GM12864 (cell line): ENCODE measurements around the gene MLH3.

ENCODE experiments used
- DNase-seq: peaks from one replicate; pipeline ENCODE4 v3.0.0-alpha.2; 2011; ENCODE audit warnings: low read depth
- H3K4me3 ChIP-seq: 2 replicates; pipeline ENCODE4 v1.5.1; 2011; ENCODE audit warnings: mild to moderate bottlenecking, low read depth, low read length, control low read depth
- TF ChIP-seq, protein P1 (sequence below): IDR thresholded peaks from 2 replicates; pipeline ENCODE4 v1.5.1; 2011; ENCODE audit warnings: low read depth, mild to moderate bottlenecking, moderate library complexity, low read length, control low read depth, inconsistent platforms; ENCODE audit errors: missing control alignments

MLH3 gene

GRCh38 chr14:74983343-74983742 is 67.9 kb downstream of the MLH3 start:
- no peak overlapping the region for H3K4me3 ChIP-seq
- DNase-seq, result no peak
- TF ChIP-seq, protein P1, sequence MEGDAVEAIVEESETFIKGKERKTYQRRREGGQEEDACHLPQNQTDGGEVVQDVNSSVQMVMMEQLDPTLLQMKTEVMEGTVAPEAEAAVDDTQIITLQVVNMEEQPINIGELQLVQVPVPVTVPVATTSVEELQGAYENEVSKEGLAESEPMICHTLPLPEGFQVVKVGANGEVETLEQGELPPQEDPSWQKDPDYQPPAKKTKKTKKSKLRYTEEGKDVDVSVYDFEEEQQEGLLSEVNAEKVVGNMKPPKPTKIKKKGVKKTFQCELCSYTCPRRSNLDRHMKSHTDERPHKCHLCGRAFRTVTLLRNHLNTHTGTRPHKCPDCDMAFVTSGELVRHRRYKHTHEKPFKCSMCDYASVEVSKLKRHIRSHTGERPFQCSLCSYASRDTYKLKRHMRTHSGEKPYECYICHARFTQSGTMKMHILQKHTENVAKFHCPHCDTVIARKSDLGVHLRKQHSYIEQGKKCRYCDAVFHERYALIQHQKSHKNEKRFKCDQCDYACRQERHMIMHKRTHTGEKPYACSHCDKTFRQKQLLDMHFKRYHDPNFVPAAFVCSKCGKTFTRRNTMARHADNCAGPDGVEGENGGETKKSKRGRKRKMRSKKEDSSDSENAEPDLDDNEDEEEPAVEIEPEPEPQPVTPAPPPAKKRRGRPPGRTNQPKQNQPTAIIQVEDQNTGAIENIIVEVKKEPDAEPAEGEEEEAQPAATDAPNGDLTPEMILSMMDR, result no peak

DNA sequence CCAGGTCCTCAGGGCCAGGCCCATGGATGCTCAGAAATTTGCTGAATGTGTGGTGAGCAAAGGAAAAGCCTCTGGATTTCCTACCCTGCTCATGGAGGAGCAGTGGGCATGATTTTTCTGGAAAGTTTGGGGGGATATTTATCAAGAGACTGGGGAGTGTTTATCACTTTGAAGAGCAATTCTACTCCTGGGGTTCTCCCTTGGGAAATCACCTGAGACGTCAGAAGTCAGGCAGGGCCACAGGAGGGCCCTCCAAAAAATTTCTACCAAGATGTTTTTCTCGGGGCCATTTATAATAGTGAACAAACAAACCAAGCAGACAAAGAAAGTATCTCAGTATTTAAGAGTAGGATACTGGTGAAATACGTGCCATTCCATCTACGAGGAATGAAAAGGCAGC is 68.6 kb downstream of the MLH3 start:
- TF ChIP-seq, protein P1, result no peak
- H3K4me3 ChIP-seq, result no peak overlapping the region
- no peak for DNase-seq

GRCh38 chr14:74981833-74982232 is 69.4 kb downstream of the MLH3 start:
- TF ChIP-seq, protein P1, result no peak
- no peak for DNase-seq
- H3K4me3 ChIP-seq, result no peak overlapping the region

DNA sequence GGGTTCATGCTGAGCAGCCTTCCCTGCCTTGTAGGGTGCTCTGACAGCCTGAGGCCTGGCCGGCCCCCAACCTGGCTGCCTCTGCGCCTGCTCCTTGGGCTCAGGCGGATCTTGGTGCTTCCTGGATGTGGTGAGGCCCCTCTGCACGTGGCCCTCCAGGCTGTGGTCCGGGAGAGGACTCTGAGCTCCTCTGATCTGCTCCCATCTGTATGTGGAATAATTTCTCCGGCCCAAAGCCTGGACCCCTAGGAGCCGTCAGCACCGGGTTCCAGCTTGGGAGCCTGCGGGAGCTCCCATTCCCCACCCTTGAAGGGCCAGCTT is 69.8 kb downstream of the MLH3 start:
- TF ChIP-seq, protein P1, result no peak
- DNase-seq, result no peak
- H3K4me3 ChIP-seq, result no peak overlapping the region

DNA sequence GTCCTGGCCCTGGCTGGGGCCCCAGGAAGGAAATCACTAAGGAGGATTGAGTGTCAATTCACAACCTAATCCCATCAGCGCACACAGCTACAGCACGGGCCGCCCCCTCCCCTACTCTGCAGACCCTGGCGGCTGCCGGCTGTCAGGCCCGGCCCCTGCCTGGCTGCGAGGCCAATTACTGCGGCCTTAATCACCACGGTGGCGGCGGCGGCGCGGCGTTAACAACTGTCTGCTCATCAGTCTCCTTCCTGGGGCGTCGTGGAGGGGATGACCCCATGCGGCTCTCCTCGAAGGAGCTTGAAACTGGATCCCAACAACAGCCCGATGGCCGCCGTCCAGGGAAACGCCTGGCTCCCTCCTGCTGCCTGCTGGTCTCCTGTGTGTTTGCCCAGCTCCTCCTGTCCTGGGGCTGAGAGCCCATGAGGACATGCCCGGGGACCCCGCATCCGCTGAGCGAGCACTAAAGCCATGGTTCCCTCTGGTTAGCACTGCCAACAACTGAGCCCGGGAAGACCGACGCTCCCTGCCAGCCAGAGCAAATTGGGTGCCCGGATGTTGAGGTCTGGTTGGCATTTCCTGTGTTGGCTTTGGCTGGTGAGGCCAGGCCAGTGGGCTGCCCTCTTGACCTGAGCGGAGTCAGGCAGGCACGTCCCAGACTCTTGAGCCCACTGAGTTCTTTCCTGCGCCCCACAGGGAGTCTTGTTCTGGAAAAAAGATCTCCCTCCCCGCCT is 70.4 kb downstream of the MLH3 start:
- H3K4me3 ChIP-seq, result no peak overlapping the region
- TF ChIP-seq, protein P1, result no peak
- no peak for DNase-seq

DNA sequence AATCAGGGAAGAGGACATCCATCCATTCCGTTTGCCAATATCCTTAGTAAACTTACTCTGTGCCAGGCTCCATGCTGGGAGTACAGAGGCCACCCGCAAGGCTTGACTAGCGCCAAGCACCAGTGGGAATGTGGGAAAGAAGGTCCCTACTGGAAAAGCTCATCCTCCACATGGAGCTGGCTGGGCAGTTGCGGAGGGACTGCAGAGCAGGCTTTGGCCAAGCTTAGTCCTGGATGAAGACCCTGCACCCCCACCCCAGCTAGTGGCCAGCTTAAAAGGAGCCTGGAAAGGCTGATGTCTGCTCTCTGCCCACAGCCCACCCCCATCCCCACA is 70.9 kb downstream of the MLH3 start:
- TF ChIP-seq, protein P1, result no peak
- no peak for DNase-seq
- H3K4me3 ChIP-seq, result no peak overlapping the region
